ENCODE results near the gene ECI1. TPM values are rescaled to one million over a fixed set of nuclear protein-coding genes. Genes with fewer than 3 reads are reported as not detected.
"Not testable (repeated sequence)": the region's sequence is repeated elsewhere in the genome, so short reads cannot be mapped to it uniquely, and the experiment has no call there.

The ECI1 gene
- total RNA-seq, 4 donors from 2014 or later: 74.3 to 94.7 (median 81.5) TPM

GRCh38 chr16:2271848-2272461 is 20.6 kb upstream of the ECI1 start:
- H3K9me3 ChIP-seq: no peaks in the 10 kb centered on the region
- no peak overlapping the region for H3K27ac ChIP-seq
- peaks cover 0 to 26% (median 0%) of the 10 kb centered on the region in 3 donors for H3K36me3 ChIP-seq
- DNase-seq (ENCODE audit: low spot score in 2 of 2): no peak
- H3K4me1 ChIP-seq: peaks cover 0 to 38% (median 11%) of the 10 kb centered on the region in 4 donors
- no peaks in the 10 kb centered on the region for H3K27me3 ChIP-seq
- 83 to 90% methylated on average over 8 to 11 of the region's 14 CpGs for WGBS, 2 donors
- H3K4me3 ChIP-seq: no peak overlapping the region
- TF ChIP-seq CTCF (IDR thresholded peaks at IDR 0.05) (no peak), EP300 (IDR thresholded peaks at IDR 0.05) (no peak), POLR2A (IDR thresholded peaks at IDR 0.05) (no peak)

- TF ChIP-seq CTCF (IDR thresholded peaks at IDR 0.05) (no peak), EP300 (IDR thresholded peaks at IDR 0.05) (no peak), POLR2A (IDR thresholded peaks at IDR 0.05) (no peak)
- H3K27me3 ChIP-seq: no peaks in the 10 kb centered on the region
- H3K36me3 ChIP-seq: peaks cover 0 to 15% (median 0%) of the 10 kb centered on the region in 3 donors
- no peaks in the 10 kb centered on the region for H3K9me3 ChIP-seq
- WGBS, 2 donors: 73 to 78% methylated on average over 9 to 13 of the region's 15 CpGs
- DNase-seq (ENCODE audit: low spot score in 2 of 2): no peak
- H3K4me1 ChIP-seq: peaks cover 0 to 48% (median 15%) of the 10 kb centered on the region in 4 donors
- no peak overlapping the region for H3K27ac ChIP-seq
- H3K4me3 ChIP-seq: no peak overlapping the region
These were observed 19.4 kb upstream of the ECI1 start for GRCh38 chr16:2270588-2271470.

- H3K27ac ChIP-seq: peak overlapping the region in 1 of 4 donors; percentile 95
- no peaks in the 10 kb centered on the region for H3K9me3 ChIP-seq
- no peak for DNase-seq (ENCODE audit: low spot score in 2 of 2)
- H3K36me3 ChIP-seq: peaks cover 0 to 7% (median 0%) of the 10 kb centered on the region in 3 donors
- H3K27me3 ChIP-seq: no peaks in the 10 kb centered on the region
- TF ChIP-seq EP300 (IDR thresholded peaks at IDR 0.05): no peak
- no peak for TF ChIP-seq POLR2A (IDR thresholded peaks at IDR 0.05)
- no peak for TF ChIP-seq CTCF (IDR thresholded peaks at IDR 0.05)
- 74 to 79% methylated on average over 9 of the region's 9 CpGs for WGBS, 2 donors
- no peak overlapping the region for H3K4me3 ChIP-seq
- H3K4me1 ChIP-seq: peaks cover 0 to 55% (median 17%) of the 10 kb centered on the region in 4 donors
These were observed 18.7 kb upstream of the ECI1 start for GRCh38 chr16:2270070-2270462.

GRCh38 chr16:2267913-2268666 is 16.7 kb upstream of the ECI1 start, which contains the start of gene RNPS1:
TSS of gene RNPS1 (minus strand) at chr16:2268126. CDS start at chr16:2264643, 3,483 bp downstream.
- H3K4me1 ChIP-seq: peaks cover 0 to 59% (median 17%) of the 10 kb centered on the region in 4 donors
- H3K27ac ChIP-seq: peak within 1 kb of the TSS; percentile 89 to 97 (median 96)
- 0 to 1% methylated on average over 22 to 46 of the region's 88 CpGs for WGBS, 2 donors
- H3K36me3 ChIP-seq: peaks cover 0 to 15% (median 0%) of the 10 kb centered on the region in 3 donors
- H3K9me3 ChIP-seq: no peaks in the 10 kb centered on the region
- H3K27me3 ChIP-seq: no peaks in the 10 kb centered on the region
- DNase-seq (ENCODE audit: low spot score in 2 of 2): peak; percentile 92 to 93
- peak in 2 of 5 experiments; percentile 43 to 80 for TF ChIP-seq CTCF (IDR thresholded peaks at IDR 0.05)
- TF ChIP-seq POLR2A (IDR thresholded peaks at IDR 0.05): peak; percentile 98 to 99
- TF ChIP-seq EP300 (IDR thresholded peaks at IDR 0.05): peak; percentile 91 to 100
- peak within 1 kb of the TSS; percentile 67 to 94 (median 76) for H3K4me3 ChIP-seq

- not testable (repeated sequence) for DNase-seq (ENCODE audit: low spot score in 2 of 2); H3K9me3 ChIP-seq; H3K27me3 ChIP-seq
- Histone ChIP-seq H3K36me3 (peaks cover 0 to 20% (median 2%) of the 10 kb centered on the region in 3 donors), H3K4me1 (peaks cover 0 to 59% (median 17%) of the 10 kb centered on the region in 4 donors), H3K27ac (peak overlapping the region; percentile 89 to 97 (median 96)), H3K4me3 (peak overlapping the region; percentile 67 to 94 (median 76))
- WGBS, 2 donors: 0 to 1% methylated on average over 23 to 31 of the region's 54 CpGs
These were observed 16.1 kb upstream of the ECI1 start for GRCh38 chr16:2267505-2267912.

GRCh38 chr16:2266887-2267286 is 15.5 kb upstream of the ECI1 start:
- not testable (repeated sequence) for H3K27me3 ChIP-seq; DNase-seq (ENCODE audit: low spot score in 2 of 2); H3K9me3 ChIP-seq
- H3K27ac ChIP-seq: peak overlapping the region in 1 of 4 donors; percentile 95
- WGBS, 2 donors: 4 to 9% methylated on average over 9 to 11 of the region's 12 CpGs
- H3K4me3 ChIP-seq: peak overlapping the region; percentile 67 to 94 (median 76)
- H3K4me1 ChIP-seq: peaks cover 0 to 57% (median 17%) of the 10 kb centered on the region in 4 donors
- peaks cover 0 to 27% (median 4%) of the 10 kb centered on the region in 3 donors for H3K36me3 ChIP-seq

GRCh38 chr16:2263026-2263425 is 11.6 kb upstream of the ECI1 start:
- not testable (repeated sequence) for H3K4me3 ChIP-seq; H3K9me3 ChIP-seq; H3K27me3 ChIP-seq; H3K27ac ChIP-seq; DNase-seq (ENCODE audit: low spot score in 2 of 2)
- WGBS, 2 donors: 81 to 86% methylated on average over 13 to 14 of the region's 14 CpGs
- H3K36me3 ChIP-seq: peaks cover 0 to 63% (median 11%) of the 10 kb centered on the region in 3 donors
- H3K4me1 ChIP-seq: peaks cover 0 to 28% (median 7%) of the 10 kb centered on the region in 4 donors

Data from tibial nerve (tissue), 4 donors.